Endometrial microvascular endothelial cells (primary cell): ENCODE results near the gene RASIP1. TPM values are rescaled to one million over a fixed set of nuclear protein-coding genes. Genes with fewer than 3 reads are reported as not detected.
"Not testable (repeated sequence)": the region's sequence is repeated elsewhere in the genome, so short reads cannot be mapped to it uniquely, and the experiment has no call there.

ENCODE experiments used
- in situ Hi-C: cut with HindIII; loops from 2 replicates; pipeline ENCODE4 v1.10.0; 2017; ENCODE audit warnings: low sequenced_read_pairs, low pct_unique_long_range_greater_than_20kb; ENCODE audit errors: inconsistent ontology term
- total RNA-seq: library from RNA; depleted of rRNA; stranded (reverse); fragments of >200 nt; gene quantifications from one replicate; pipeline ENCODE4 v1.2.3, GENCODE V29; 2015; ENCODE audit errors: inconsistent ontology term

The RASIP1 gene
- total RNA-seq, 1 donor from 2014 or later = 191 TPM

GRCh38 chr19:48716562-48717291 lies 23.7 kb downstream of the RASIP1 start:
- in situ Hi-C loops = no loop called here

GRCh38 chr19:48715681-48716171 lies 24.7 kb downstream of the RASIP1 start:
- in situ Hi-C loops = no loop called here

DNA sequence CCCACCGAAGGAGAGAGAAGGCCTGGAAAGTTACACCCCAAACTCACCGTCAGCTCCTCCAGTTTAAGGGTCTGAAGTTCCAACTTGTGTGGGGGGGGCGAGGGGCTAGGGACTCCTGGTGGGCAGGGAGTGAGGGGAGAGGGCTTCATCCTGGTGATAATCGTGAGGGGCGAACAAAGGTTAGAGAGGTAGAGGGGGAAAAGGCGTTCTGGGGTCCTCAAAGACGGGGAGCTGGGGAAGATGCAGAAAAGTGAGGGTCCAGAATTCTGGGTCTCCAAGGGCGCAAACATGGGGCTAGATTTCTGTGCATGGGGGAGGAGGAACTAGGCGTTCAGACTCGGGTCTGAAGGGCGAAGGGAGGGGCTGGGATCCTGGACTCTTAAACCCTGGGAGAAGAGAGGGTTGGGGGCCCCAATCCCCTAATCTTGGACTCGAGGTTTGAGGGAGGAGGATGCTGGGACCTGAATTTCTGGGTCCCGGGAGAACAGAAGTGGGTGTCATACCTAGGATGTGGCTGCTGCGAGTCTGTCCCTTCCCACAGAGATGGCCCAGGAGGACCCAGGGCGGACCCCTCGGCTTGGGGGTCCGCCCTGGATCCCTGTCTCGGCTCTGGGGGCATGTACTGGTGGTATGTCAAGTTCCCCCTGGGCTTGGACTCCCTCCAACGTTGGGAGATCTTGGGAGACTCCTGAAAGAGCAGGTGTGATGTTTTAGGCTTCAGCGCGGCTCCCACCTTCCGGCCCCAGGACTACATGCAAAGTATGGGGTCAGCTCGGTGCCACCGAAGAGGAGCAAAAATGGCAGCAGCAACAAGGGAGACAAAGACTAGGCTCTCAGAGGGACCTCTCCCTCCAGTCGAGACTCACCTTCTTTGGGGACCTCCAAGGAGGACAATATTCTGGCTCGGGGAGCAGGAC lies 25.4 kb downstream of the RASIP1 start:
- in situ Hi-C loops = no loop called here

GRCh38 chr19:48713864-48714755 lies 26.3 kb downstream of the RASIP1 start:
- in situ Hi-C loops = no loop called here

DNA sequence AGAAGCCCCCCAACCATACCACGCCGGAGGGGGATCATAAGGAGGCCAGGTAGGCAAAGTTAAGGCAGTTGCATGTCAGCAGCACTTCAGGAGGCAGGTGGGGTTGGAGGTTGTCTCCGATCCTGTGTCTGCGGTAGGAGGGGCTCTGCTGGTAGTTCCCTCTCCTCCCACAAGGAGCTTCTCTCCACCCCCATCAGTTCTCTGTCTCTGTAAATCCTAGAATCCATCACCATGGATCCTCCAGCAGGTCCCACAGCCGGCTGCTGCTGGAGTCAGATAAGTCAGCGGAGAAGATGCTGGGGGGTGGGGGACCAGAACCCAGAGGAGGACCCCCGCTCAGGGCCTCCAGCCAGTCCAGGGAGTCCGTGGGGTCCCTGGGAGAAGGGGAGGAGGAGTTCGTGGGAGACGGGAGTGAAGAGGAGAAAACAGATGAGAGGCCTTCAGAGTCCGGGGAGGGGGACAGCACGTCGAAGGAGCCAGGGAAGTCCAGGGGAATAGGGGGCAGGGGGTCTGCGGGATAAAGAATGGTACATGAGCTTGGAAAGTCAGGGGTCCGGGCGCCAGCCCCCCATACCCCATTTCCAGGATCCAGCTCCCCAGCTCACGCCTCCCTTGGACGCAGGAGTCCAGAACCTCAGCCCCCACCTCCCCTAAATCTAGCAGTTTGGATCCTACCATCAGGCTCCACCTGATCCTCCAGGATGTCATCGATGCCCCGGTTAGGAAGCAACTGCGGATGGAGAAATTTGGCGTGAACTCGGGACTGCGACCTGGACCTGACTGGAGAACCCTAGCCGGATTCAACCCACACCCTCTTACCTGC lies 27.2 kb downstream of the RASIP1 start:
- in situ Hi-C loops = no loop called here

GRCh38 chr19:48711106-48711662 lies 29.2 kb downstream of the RASIP1 start:
- in situ Hi-C loops = no loop called here

- in situ Hi-C loops = no loop called here
These were observed 31.9 kb downstream of the RASIP1 start for GRCh38 chr19:48708471-48708870.

- in situ Hi-C loops = no loop called here
These were observed 35.0 kb downstream of the RASIP1 start for GRCh38 chr19:48705431-48705830.

DNA sequence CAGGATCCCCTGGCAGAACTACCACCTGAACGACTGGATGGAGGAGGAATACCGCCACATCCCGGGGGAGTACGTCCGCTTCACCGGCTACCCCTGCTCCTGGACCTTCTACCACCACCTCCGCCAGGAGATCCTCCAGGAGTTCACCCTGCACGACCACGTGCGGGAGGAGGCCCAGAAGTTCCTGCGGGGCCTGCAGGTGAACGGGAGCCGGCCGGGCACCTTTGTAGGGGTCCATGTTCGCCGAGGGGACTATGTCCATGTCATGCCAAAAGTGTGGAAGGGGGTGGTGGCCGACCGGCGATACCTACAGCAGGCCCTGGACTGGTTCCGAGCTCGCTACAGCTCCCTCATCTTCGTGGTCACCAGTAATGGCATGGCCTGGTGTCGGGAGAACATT lies 37.1 kb downstream of the RASIP1 start:
- in situ Hi-C loops = no loop called here

GRCh38 chr19:48702701-48703100 lies 37.7 kb downstream of the RASIP1 start:
- in situ Hi-C loops = no loop called here

DNA sequence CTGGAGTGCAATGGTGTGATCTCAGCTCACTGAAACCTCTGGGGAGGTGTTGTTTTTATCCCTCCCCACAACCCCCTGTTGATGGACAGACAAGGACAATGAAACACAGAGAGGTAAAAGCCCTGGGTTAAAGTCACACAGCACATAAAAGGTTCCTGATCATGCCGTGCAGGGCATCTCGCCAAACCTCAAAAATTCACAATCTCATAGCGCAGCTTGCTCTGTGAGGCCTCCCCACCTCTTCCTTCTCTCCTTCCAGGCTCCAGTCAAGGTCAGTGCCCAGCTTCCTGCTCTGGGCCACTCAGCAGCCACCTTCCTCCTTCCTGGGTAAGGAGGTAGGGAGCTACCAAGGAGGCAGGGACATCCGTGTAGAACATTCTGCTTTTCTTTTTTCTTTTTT lies 42.4 kb downstream of the RASIP1 start:
- in situ Hi-C loops = no loop called here

DNA sequence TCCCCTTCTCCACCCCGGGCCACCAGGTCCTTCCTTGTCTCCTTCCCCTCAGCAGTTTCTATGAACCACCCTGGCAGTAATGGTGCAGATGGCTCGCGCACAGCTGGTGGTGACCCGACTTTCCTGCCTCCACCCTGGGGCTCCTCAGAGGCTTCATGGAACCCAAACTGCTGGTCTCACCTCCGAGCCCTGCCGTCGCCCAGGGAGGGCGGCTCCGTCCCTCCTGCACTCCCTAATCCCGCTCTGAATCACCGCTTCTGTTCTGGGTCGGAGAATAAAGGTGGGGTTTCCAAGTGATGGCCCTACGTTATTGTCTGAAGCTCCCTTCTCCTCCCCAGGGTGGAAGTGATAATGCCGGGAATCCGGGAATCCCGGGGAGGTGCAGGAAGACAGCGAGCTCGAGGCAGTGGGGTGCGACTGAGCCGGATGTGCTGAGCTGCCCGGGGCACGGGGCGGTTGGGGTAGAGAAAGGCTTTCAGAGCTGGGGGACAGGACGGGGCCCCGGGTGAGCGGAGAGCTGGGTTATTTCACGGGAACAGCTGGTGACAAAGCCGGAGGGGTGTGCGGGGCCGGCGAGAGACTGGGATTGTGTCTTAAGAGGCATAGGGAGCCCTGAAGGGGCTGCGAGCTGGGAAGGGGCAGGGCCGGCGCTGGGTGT lies 43.9 kb downstream of the RASIP1 start:
- in situ Hi-C loops = no loop called here

GRCh38 chr19:48695743-48696352 lies 44.6 kb downstream of the RASIP1 start, which contains the start of gene FUT2:
FUT2 (plus strand) TSS chr19:48695971; CDS start chr19:48702957, 6,986 bp downstream.
- in situ Hi-C loops = no loop called here

- in situ Hi-C loops = not testable (repeated sequence)
These were observed 46.8 kb downstream of the RASIP1 start for GRCh38 chr19:48693629-48694028.

DNA sequence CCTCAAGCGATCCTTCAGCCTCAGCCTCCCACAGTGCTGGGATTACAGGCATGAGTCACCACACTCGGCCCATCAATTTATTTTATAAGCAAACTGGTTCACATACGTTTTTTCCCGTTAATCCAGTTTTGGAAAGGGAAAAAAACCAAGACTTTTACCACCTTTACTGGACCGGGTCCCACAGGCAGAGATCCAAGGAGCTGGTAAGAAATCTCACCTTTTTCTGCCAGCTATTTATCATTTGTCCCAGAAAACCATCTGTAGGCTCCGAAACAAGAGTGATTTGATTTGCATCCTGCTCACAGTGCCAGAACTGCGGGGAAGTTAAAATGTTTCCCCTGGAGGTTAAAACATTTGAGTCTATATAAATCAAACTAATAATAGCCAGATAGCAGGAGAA lies 51.0 kb downstream of the RASIP1 start:
- in situ Hi-C loops = no loop called here

DNA sequence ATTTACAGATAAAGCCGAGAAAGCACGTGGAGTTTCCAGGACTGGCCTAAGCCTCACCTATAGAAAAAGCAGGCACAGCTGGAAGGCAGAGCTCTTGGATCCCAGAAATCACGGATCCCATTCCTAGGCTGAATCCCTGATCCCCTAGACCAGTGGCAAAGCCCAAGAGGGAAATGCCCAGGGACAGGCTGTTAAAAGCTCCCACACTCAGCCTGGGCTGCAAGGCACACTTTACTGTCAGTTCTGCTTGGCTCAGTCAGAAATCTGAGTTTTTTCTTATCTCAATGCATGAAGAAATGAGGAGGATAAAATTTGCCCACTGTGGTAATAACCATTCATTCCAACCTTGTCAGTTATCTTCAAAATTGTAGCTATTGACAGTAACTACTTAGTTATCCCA lies 52.6 kb downstream of the RASIP1 start:
- in situ Hi-C loops = no loop called here

DNA sequence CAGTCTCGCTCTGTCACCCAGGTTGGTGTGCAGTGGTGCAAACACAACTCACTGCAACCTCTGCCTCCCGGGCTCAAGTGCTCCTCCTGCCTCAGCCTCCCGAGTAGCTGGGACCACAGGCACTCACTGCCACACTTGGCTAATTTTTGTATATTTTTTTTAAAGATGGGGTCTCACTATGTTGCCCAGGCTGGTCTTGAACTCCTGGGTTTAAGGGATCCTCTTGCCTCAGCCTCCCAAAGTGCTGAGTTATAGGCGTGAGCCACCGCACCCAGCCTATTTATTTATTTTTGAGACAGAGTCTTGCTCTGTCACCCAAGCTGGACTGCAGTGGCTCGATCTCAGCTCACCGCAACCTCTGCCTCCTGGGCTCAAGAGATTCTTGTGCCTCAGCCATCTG lies 53.8 kb downstream of the RASIP1 start:
- in situ Hi-C loops = not testable (repeated sequence)
